GM12864 (cell line): ENCODE data around the gene AQP9.

ENCODE experiments used
- DNase-seq: peaks from one replicate; pipeline ENCODE4 v3.0.0-alpha.2; 2011; ENCODE audit warnings: low read depth
- H3K4me3 ChIP-seq: 2 replicates; pipeline ENCODE4 v1.5.1; 2011; ENCODE audit warnings: mild to moderate bottlenecking, low read depth, low read length, control low read depth
- CTCF ChIP-seq: IDR thresholded peaks from 2 replicates; pipeline ENCODE4 v1.5.1; 2011; ENCODE audit warnings: low read depth, mild to moderate bottlenecking, moderate library complexity, low read length, control low read depth, inconsistent platforms; ENCODE audit errors: missing control alignments

Gene AQP9, protein sequence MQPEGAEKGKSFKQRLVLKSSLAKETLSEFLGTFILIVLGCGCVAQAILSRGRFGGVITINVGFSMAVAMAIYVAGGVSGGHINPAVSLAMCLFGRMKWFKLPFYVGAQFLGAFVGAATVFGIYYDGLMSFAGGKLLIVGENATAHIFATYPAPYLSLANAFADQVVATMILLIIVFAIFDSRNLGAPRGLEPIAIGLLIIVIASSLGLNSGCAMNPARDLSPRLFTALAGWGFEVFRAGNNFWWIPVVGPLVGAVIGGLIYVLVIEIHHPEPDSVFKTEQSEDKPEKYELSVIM

DNA sequence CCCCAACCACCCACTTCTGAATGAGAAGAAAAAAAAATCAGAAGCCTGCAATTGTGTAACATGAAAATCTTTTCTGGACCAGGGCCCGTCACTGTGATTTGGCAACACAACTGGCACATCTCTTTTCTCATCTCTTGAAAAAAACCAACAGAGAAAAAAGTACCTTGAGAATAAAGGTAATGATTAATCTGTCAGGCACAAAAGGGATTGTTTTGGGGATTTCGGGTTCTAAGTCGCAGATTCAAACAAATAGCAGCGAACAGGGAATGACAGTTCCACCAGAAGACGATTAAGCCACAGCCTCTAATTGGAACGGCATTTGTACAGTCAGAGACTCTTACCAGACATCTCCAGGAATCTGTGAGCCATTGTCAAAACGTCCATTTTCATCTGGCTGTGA is at the start of gene AQP9:
Gene AQP9 (plus strand): TSS at position 276 of the 400 bp plus-strand sequence. CDS start 185 bp downstream, outside the sequence.
- H3K4me3 ChIP-seq = no peak within 1 kb of the TSS
- TF ChIP-seq CTCF = no peak
- DNase-seq = no peak

GRCh38 chr15:58095415-58095814 is 42.8 kb upstream of the AQP9 start:
- no peak overlapping the region for H3K4me3 ChIP-seq
- no peak for TF ChIP-seq CTCF
- no peak for DNase-seq

GRCh38 chr15:58096529-58097084 is 41.6 kb upstream of the AQP9 start:
- no peak for TF ChIP-seq CTCF
- no peak for DNase-seq
- no peak overlapping the region for H3K4me3 ChIP-seq

GRCh38 chr15:58103482-58103881 is 34.7 kb upstream of the AQP9 start:
- no peak overlapping the region for H3K4me3 ChIP-seq
- TF ChIP-seq CTCF = no peak
- DNase-seq = no peak

GRCh38 chr15:58108117-58108516 is 30.1 kb upstream of the AQP9 start:
- TF ChIP-seq CTCF = no peak
- H3K4me3 ChIP-seq = no peak overlapping the region
- DNase-seq = no peak

DNA sequence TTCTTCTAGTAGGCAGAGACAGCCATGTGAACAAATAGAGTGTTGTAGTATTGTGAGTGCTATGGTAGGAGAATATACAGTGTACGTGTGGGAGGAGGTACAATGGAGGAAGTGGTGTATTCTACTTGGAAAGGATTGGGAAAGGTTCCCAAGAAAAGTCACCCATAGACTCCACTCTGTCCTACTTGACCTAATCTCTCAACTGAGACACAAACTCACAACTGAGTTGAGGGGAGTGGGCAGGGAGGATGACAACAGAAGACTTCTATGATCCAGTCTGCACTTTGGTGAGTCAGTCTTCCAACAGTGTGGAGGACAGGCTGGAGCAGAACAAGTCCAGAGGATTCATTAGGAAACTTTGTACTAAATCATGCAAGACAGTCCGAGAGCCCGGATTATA is 28.8 kb upstream of the AQP9 start:
- TF ChIP-seq CTCF = no peak
- DNase-seq = no peak
- no peak overlapping the region for H3K4me3 ChIP-seq
